DOHH2 (cell line): ENCODE data around the gene SDR9C7.
"Not testable (repeated sequence)": the region's sequence is repeated elsewhere in the genome, so short reads cannot be mapped to it uniquely, and the experiment has no call there.

ENCODE experiments used
- EZH2phosphoT487 ChIP-seq: fragments of 200-600 bp; sonication (generic); IDR thresholded peaks from 2 replicates; pipeline ENCODE4 v1.6.1; 2017; ENCODE audit warnings: borderline replicate concordance, mild to moderate bottlenecking, antibody characterized with exemption, low read length, moderate library complexity, mixed read lengths
- TF ChIP-seq, protein P1 (sequence below): fragments of 200-600 bp; sonication (generic); IDR thresholded peaks from one replicate; pipeline ENCODE4 v1.5.1; 2014; ENCODE audit warnings: antibody characterized with exemption, mild to moderate bottlenecking, low read depth, low read length; ENCODE audit not compliant: poor library complexity, severe bottlenecking

DNA sequence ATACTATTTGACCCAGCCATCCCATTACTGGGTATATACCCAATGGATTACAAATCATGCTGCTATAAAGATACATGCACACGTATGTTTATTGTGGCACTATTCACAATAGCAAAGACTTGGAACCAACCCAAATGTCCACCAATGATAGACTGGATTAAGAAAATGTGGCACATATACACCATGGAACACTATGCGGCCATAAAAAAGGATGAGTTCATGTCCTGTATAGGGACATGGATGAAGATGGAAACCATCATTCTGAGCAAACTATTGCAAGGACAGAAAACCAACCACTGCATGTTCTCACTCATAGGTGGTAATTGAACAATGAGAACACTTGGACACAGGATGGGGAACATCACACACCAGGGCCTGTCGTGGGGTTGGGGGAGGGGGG, 40.0 kb upstream of the SDR9C7 start:
- TF ChIP-seq, protein P1, sequence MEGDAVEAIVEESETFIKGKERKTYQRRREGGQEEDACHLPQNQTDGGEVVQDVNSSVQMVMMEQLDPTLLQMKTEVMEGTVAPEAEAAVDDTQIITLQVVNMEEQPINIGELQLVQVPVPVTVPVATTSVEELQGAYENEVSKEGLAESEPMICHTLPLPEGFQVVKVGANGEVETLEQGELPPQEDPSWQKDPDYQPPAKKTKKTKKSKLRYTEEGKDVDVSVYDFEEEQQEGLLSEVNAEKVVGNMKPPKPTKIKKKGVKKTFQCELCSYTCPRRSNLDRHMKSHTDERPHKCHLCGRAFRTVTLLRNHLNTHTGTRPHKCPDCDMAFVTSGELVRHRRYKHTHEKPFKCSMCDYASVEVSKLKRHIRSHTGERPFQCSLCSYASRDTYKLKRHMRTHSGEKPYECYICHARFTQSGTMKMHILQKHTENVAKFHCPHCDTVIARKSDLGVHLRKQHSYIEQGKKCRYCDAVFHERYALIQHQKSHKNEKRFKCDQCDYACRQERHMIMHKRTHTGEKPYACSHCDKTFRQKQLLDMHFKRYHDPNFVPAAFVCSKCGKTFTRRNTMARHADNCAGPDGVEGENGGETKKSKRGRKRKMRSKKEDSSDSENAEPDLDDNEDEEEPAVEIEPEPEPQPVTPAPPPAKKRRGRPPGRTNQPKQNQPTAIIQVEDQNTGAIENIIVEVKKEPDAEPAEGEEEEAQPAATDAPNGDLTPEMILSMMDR: not testable (repeated sequence)
- TF ChIP-seq EZH2phosphoT487: not testable (repeated sequence)
